Neural cell (in vitro differentiated cells): ENCODE data around the gene PDHB. TPM values are rescaled to one million over a fixed set of nuclear protein-coding genes. Genes with fewer than 3 reads are reported as not detected.

ENCODE experiments used
- H2AFZ ChIP-seq: fragments of 200-600, 300-800 bp; sonication (generic), shearing (Covaris generic); 2 replicates; pipeline ENCODE4 v1.6.0; 2014; ENCODE audit warnings: low read depth, mild to moderate bottlenecking, antibody characterized with exemption, low read length, moderate library complexity
- H3F3A ChIP-seq: fragments of 200-600 bp; shearing (Covaris generic); 2 replicates; pipeline ENCODE4 v1.6.1; 2016; ENCODE audit warnings: mild to moderate bottlenecking, moderate library complexity, mixed read lengths, antibody characterized with exemption, low read length; ENCODE audit not compliant: insufficient read depth, poor library complexity, severe bottlenecking
- H3K27ac ChIP-seq: fragments of 200-600, 300-800 bp; sonication (generic), shearing (Covaris generic); 2 replicates; pipeline ENCODE4 v1.5.1; 2014; ENCODE audit warnings: mild to moderate bottlenecking, low read length, moderate library complexity
- H3K27me3 ChIP-seq: fragments of 300-800, 200-600 bp; sonication (generic), shearing (Covaris generic); 2 replicates; pipeline ENCODE4 v1.6.0; 2014; ENCODE audit warnings: mild to moderate bottlenecking, low read depth, low read length, moderate library complexity; ENCODE audit not compliant: insufficient read depth
- H3K36me3 ChIP-seq: fragments of 300-800, 200-600 bp; sonication (generic), shearing (Covaris generic); 2 replicates; pipeline ENCODE4 v1.5.1; 2014; ENCODE audit warnings: mild to moderate bottlenecking, antibody characterized with exemption, low read length, moderate library complexity; ENCODE audit not compliant: insufficient read depth
- H3K4me2 ChIP-seq: fragments of 300-800, 200-600 bp; sonication (generic), shearing (Covaris generic); 2 replicates; pipeline ENCODE4 v1.6.0; 2014; ENCODE audit warnings: mild to moderate bottlenecking, low read length
- H3K4me3 ChIP-seq: fragments of 300-800, 200-600 bp; sonication (generic), shearing (Covaris generic); 2 replicates; pipeline ENCODE4 v1.5.1; 2014; ENCODE audit warnings: mild to moderate bottlenecking, low read length, moderate library complexity
- H3K79me2 ChIP-seq: fragments of 200-600 bp; shearing (Covaris generic); replicated peaks from 2 replicates; pipeline ENCODE4 v1.6.0; 2014; ENCODE audit warnings: mild to moderate bottlenecking, low read length, moderate library complexity; ENCODE audit not compliant: insufficient read depth
- H3K9ac ChIP-seq: fragments of 300-800, 200-600 bp; sonication (generic), shearing (Covaris generic); 2 replicates; pipeline ENCODE4 v1.6.1; 2016; ENCODE audit warnings: mild to moderate bottlenecking, low read length, mixed read lengths
- H3K9me2 ChIP-seq: fragments of 200-600 bp; shearing (Covaris generic); 2 replicates; pipeline ENCODE4 v1.6.1; 2016; ENCODE audit warnings: mild to moderate bottlenecking, low read length, mixed read lengths; ENCODE audit not compliant: insufficient read depth
- H3K9me3 ChIP-seq: fragments of 200-600, 300-800 bp; sonication (generic), shearing (Covaris generic); 2 replicates; pipeline ENCODE4 v1.6.1; 2016; ENCODE audit warnings: mild to moderate bottlenecking, mixed run types, low read length, moderate library complexity, mixed read lengths
- H4K20me1 ChIP-seq: fragments of 200-600 bp; shearing (Covaris generic); 2 replicates; pipeline ENCODE4 v1.6.1; 2016; ENCODE audit warnings: mild to moderate bottlenecking, mixed run types; ENCODE audit not compliant: insufficient read depth
- CTCF ChIP-seq: fragments of 450-650 bp; IDR thresholded peaks from 2 replicates; pipeline ENCODE4 v1.5.1; 2014; ENCODE audit warnings: antibody characterized with exemption, mild to moderate bottlenecking, moderate library complexity; ENCODE audit not compliant: poor library complexity, severe bottlenecking
- EP300 ChIP-seq: fragments of 450-650 bp; conservative IDR thresholded peaks from 2 replicates; pipeline ENCODE4 v1.6.1; 2014; ENCODE audit warnings: antibody characterized with exemption, mild to moderate bottlenecking, moderate library complexity; ENCODE audit not compliant: poor library complexity, severe bottlenecking
- EZH2 ChIP-seq: fragments of 200-600, 300-800 bp; shearing (Covaris generic), sonication (generic); IDR thresholded peaks from 2 replicates; pipeline ENCODE4 v1.6.1; 2014; ENCODE audit warnings: antibody characterized with exemption, low read length, borderline replicate concordance, mild to moderate bottlenecking; ENCODE audit not compliant: insufficient read depth, poor library complexity, severe bottlenecking
- MXI1 ChIP-seq: fragments of 450-650 bp; conservative IDR thresholded peaks from 2 replicates; pipeline ENCODE4 v1.6.1; 2014; ENCODE audit warnings: antibody characterized with exemption, mild to moderate bottlenecking; ENCODE audit not compliant: poor library complexity, severe bottlenecking
- POLR2AphosphoS5 ChIP-seq: IDR thresholded peaks from 2 replicates; pipeline ENCODE4 v1.6.1; 2012
- RAD21 ChIP-seq: fragments of 450-650 bp; conservative IDR thresholded peaks from 2 replicates; pipeline ENCODE4 v1.6.1; 2014; ENCODE audit warnings: antibody characterized with exemption, mild to moderate bottlenecking, moderate library complexity
- REST ChIP-seq: IDR thresholded peaks from 2 replicates; pipeline ENCODE4 v1.6.1; 2012; ENCODE audit warnings: borderline replicate concordance
- SMC3 ChIP-seq: fragments of 450-650 bp; conservative IDR thresholded peaks from 2 replicates; pipeline ENCODE4 v1.6.1; 2014; ENCODE audit warnings: antibody characterized with exemption, mild to moderate bottlenecking, moderate library complexity; ENCODE audit not compliant: poor library complexity
- TAF1 ChIP-seq: IDR thresholded peaks from 2 replicates; pipeline ENCODE4 v1.6.1; 2012; ENCODE audit warnings: low read depth
- polyA plus RNA-seq: library from polyadenylated mRNA; depleted of rRNA; stranded (reverse); fragments of >200 nt; gene quantifications from 2 replicates; pipeline ENCODE4 v1.2.3, GENCODE V29; 2014

PDHB gene
- polyA plus RNA-seq, 1 donor from 2014 or later, result 154 TPM

- no peak overlapping the region for H3K4me3 ChIP-seq
- H3F3A ChIP-seq, result no peaks in the 10 kb centered on the region
- H2AFZ ChIP-seq, result no peak overlapping the region
- no peak overlapping the region for H3K27ac ChIP-seq
- H3K79me2 ChIP-seq, result no peaks in the 10 kb centered on the region
- no peak for TF ChIP-seq REST
- TF ChIP-seq MXI1, result no peak
- TF ChIP-seq POLR2AphosphoS5, result no peak
- no peak for TF ChIP-seq EP300
- no peak for TF ChIP-seq SMC3
- H3K4me2 ChIP-seq, result no peak overlapping the region
- no peaks in the 10 kb centered on the region for H3K27me3 ChIP-seq
- no peaks in the 10 kb centered on the region for H3K9me3 ChIP-seq
- H3K36me3 ChIP-seq, result no peaks in the 10 kb centered on the region
- H3K9ac ChIP-seq, result no peak overlapping the region
- no peaks in the 10 kb centered on the region for H3K9me2 ChIP-seq
- no peaks in the 10 kb centered on the region for H4K20me1 ChIP-seq
Measured at GRCh38 chr3:58386626-58387365, 46.8 kb downstream of the PDHB start.

- Histone ChIP-seq H3K27ac (no peak overlapping the region), H3K9me3 (no peaks in the 10 kb centered on the region), H3K36me3 (no peaks in the 10 kb centered on the region), H3K4me2 (no peak overlapping the region), H2AFZ (no peak overlapping the region), H3K79me2 (no peaks in the 10 kb centered on the region), H3F3A (no peaks in the 10 kb centered on the region), H3K9ac (no peak overlapping the region), H3K9me2 (no peaks in the 10 kb centered on the region), H3K27me3 (no peaks in the 10 kb centered on the region), H4K20me1 (no peaks in the 10 kb centered on the region), H3K4me3 (no peak overlapping the region)
- TF ChIP-seq RAD21 (no peak), EP300 (no peak), TAF1 (no peak), CTCF (no peak), SMC3 (no peak), REST (no peak), EZH2 (no peak), POLR2AphosphoS5 (no peak), MXI1 (no peak)
Measured at GRCh38 chr3:58384381-58385090, 49.1 kb downstream of the PDHB start.
